ENCODE data around the gene CPT2.

CPT2 gene

GRCh38 chr1:53163291-53163768 is 33.3 kb upstream of the CPT2 start:
- Mint-ChIP-seq H3K4me1 (no peaks in the 10 kb centered on the region), H3K4me3 (no peak overlapping the region), H3K27ac (peak overlapping the region in 1 of 3 experiments; percentile 2), H3K9me3 (no peaks in the 10 kb centered on the region), H3K36me3 (ENCODE audit: low read depth) (no peaks in the 10 kb centered on the region), H3K27me3 (ENCODE audit: low read depth) (no peaks in the 10 kb centered on the region)
- TF ChIP-seq, protein P1, sequence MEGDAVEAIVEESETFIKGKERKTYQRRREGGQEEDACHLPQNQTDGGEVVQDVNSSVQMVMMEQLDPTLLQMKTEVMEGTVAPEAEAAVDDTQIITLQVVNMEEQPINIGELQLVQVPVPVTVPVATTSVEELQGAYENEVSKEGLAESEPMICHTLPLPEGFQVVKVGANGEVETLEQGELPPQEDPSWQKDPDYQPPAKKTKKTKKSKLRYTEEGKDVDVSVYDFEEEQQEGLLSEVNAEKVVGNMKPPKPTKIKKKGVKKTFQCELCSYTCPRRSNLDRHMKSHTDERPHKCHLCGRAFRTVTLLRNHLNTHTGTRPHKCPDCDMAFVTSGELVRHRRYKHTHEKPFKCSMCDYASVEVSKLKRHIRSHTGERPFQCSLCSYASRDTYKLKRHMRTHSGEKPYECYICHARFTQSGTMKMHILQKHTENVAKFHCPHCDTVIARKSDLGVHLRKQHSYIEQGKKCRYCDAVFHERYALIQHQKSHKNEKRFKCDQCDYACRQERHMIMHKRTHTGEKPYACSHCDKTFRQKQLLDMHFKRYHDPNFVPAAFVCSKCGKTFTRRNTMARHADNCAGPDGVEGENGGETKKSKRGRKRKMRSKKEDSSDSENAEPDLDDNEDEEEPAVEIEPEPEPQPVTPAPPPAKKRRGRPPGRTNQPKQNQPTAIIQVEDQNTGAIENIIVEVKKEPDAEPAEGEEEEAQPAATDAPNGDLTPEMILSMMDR (IDR thresholded peaks at IDR 0.05; ENCODE audit: unreplicated experiment in 3 of 3), result no peak

- H3K9me3 Mint-ChIP-seq, result no peaks in the 10 kb centered on the region
- no peaks in the 10 kb centered on the region for H3K27me3 Mint-ChIP-seq (ENCODE audit: low read depth)
- no peak overlapping the region for H3K27ac Mint-ChIP-seq
- H3K4me3 Mint-ChIP-seq, result no peak overlapping the region
- TF ChIP-seq, protein P1 (IDR thresholded peaks at IDR 0.05; ENCODE audit: unreplicated experiment in 3 of 3), result no peak
- H3K36me3 Mint-ChIP-seq (ENCODE audit: low read depth), result no peaks in the 10 kb centered on the region
- no peaks in the 10 kb centered on the region for H3K4me1 Mint-ChIP-seq
These were observed 31.1 kb upstream of the CPT2 start for GRCh38 chr1:53165408-53165961.

DNA sequence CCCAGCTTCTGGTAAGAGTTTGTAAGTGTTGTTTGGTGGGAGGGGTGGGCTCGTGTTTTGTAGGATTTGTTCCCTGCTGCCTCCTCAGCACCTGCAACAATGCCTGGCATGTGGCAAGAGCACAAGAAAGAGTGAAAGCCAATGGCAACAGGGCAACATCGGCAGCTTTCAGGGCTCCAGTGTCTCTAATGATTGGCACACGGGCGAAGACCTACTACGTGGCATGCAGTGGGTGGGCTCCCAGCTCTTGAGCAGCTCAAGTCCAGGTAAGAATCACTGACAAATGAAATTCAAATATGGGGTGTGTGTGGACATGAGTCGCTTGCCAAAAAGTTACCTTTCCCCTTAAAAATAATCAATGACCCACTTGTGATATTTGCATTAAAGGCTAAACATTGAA is 30.3 kb upstream of the CPT2 start:
- TF ChIP-seq, protein P1 (IDR thresholded peaks at IDR 0.05; ENCODE audit: unreplicated experiment in 3 of 3), result no peak
- H3K4me1 Mint-ChIP-seq, result no peaks in the 10 kb centered on the region
- no peak overlapping the region for H3K27ac Mint-ChIP-seq
- H3K9me3 Mint-ChIP-seq, result no peaks in the 10 kb centered on the region
- H3K27me3 Mint-ChIP-seq (ENCODE audit: low read depth), result no peaks in the 10 kb centered on the region
- no peak overlapping the region for H3K4me3 Mint-ChIP-seq
- no peaks in the 10 kb centered on the region for H3K36me3 Mint-ChIP-seq (ENCODE audit: low read depth)

DNA sequence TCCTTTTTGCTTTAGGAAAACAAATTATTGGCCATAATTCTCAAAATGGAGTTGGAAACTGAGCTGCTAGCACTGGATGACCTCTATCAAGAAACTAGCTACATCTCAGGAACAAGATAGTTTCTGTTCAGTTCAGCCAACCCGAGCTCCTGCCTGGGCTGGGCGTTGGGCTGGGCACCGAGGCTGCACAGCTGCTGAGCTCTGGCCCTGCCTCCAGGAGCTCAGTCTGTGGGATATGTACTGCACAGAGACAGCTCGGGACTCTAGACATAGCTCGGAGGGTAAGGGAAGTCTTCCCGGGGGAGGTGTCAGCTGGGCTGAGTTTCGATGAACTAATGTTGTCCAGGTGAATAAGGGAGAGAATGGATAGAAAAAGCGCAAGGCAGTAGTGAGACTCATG is 29.7 kb upstream of the CPT2 start:
- H3K27ac Mint-ChIP-seq, result no peak overlapping the region
- no peaks in the 10 kb centered on the region for H3K36me3 Mint-ChIP-seq (ENCODE audit: low read depth)
- H3K9me3 Mint-ChIP-seq, result no peaks in the 10 kb centered on the region
- TF ChIP-seq, protein P1 (IDR thresholded peaks at IDR 0.05; ENCODE audit: unreplicated experiment in 3 of 3), result no peak
- H3K4me1 Mint-ChIP-seq, result no peaks in the 10 kb centered on the region
- H3K4me3 Mint-ChIP-seq, result no peak overlapping the region
- no peaks in the 10 kb centered on the region for H3K27me3 Mint-ChIP-seq (ENCODE audit: low read depth)

GRCh38 chr1:53172426-53173128 is 24.0 kb upstream of the CPT2 start:
- H3K4me3 Mint-ChIP-seq, result no peak overlapping the region
- peak overlapping the region in 1 of 3 experiments; percentile 6 for H3K27ac Mint-ChIP-seq
- peaks cover 11% of the 10 kb centered on the region for H3K27me3 Mint-ChIP-seq (ENCODE audit: low read depth)
- no peaks in the 10 kb centered on the region for H3K36me3 Mint-ChIP-seq (ENCODE audit: low read depth)
- H3K9me3 Mint-ChIP-seq, result no peaks in the 10 kb centered on the region
- no peaks in the 10 kb centered on the region for H3K4me1 Mint-ChIP-seq
- TF ChIP-seq, protein P1 (IDR thresholded peaks at IDR 0.05; ENCODE audit: unreplicated experiment in 3 of 3), result peak in 1 of 3 experiments; percentile 7

Measured in nephron (organoid).